Astrocyte of the cerebellum (primary cell): ENCODE data around the gene CCL7.

Experiments used
- DNase-seq: peaks from one replicate; pipeline ENCODE4 v3.0.0-alpha.2; 2011; ENCODE audit warnings: low read depth
- H3K4me3 ChIP-seq: 2 replicates; pipeline ENCODE4 v1.5.1; 2011; ENCODE audit warnings: mild to moderate bottlenecking, low read depth, low read length, moderate library complexity
- CTCF ChIP-seq: IDR thresholded peaks from 2 replicates; pipeline ENCODE4 v1.5.1; 2012; ENCODE audit warnings: low read length, low read depth, moderate library complexity, mild to moderate bottlenecking; ENCODE audit errors: missing control alignments
- in situ Hi-C: cut with HindIII; loops from 2 replicates; pipeline ENCODE4 v1.10.0; 2017; ENCODE audit warnings: low sequenced_read_pairs

Gene CCL7

GRCh38 chr17:34236281-34236892, 33.6 kb upstream of the CCL7 start:
- no peak for TF ChIP-seq CTCF
- in situ Hi-C loops = no loop called here
- no peak overlapping the region for H3K4me3 ChIP-seq
- no peak for DNase-seq

GRCh38 chr17:34237458-34237857, 32.6 kb upstream of the CCL7 start:
- in situ Hi-C loops = no loop called here
- no peak overlapping the region for H3K4me3 ChIP-seq
- DNase-seq = no peak
- TF ChIP-seq CTCF = no peak

- H3K4me3 ChIP-seq = no peak overlapping the region
- in situ Hi-C loops = no loop called here
- no peak for TF ChIP-seq CTCF
- DNase-seq = no peak
Measured at GRCh38 chr17:34241062-34241461, 29.0 kb upstream of the CCL7 start.

- no peak for TF ChIP-seq CTCF
- in situ Hi-C loops = no loop called here
- DNase-seq = no peak
- H3K4me3 ChIP-seq = no peak overlapping the region
Measured at GRCh38 chr17:34242587-34243363, 27.2 kb upstream of the CCL7 start.

GRCh38 chr17:34243364-34244320, 26.4 kb upstream of the CCL7 start:
- TF ChIP-seq CTCF = no peak
- DNase-seq = no peak
- in situ Hi-C loops = no loop called here
- H3K4me3 ChIP-seq = no peak overlapping the region

- TF ChIP-seq CTCF = no peak
- DNase-seq = no peak
- no peak overlapping the region for H3K4me3 ChIP-seq
- in situ Hi-C loops = no loop called here
Measured at GRCh38 chr17:34245351-34245905, 24.6 kb upstream of the CCL7 start.
